Mesothelial cell of epicardium (in vitro differentiated cells): ENCODE measurements around the gene BLMH. TPM values are rescaled to one million over a fixed set of nuclear protein-coding genes. Genes with fewer than 3 reads are reported as not detected.
A peak's percentile ranks its signal among the peaks of the same experiment; 100 is the strongest.

Experiments used
- DNase-seq, 2 experiments: peaks; one replicate each; pipeline ENCODE4 v3.0.0; 2021; ENCODE audit warnings: low spot score in 2 of 2; ENCODE audit not compliant: unreplicated experiment in 2 of 2
- H3K27ac Mint-ChIP-seq: 2 replicates; pipeline ENCODE4 v1.8.0; 2021; ENCODE audit warnings: mixed read lengths
- H3K27me3 Mint-ChIP-seq: 2 replicates; pipeline ENCODE4 v1.8.0; 2021; ENCODE audit warnings: low read depth, mixed read lengths
- H3K36me3 Mint-ChIP-seq: 2 replicates; pipeline ENCODE4 v1.8.0; 2021; ENCODE audit warnings: mixed read lengths
- H3K4me1 Mint-ChIP-seq: 2 replicates; pipeline ENCODE4 v1.8.0; 2021; ENCODE audit warnings: mixed read lengths
- H3K4me3 Mint-ChIP-seq: 2 replicates; pipeline ENCODE4 v1.8.0; 2021; ENCODE audit warnings: mild to moderate bottlenecking, moderate library complexity, mixed read lengths
- H3K9me3 Mint-ChIP-seq: 2 replicates; pipeline ENCODE4 v1.8.0; 2021; ENCODE audit warnings: mixed read lengths
- total RNA-seq: library from RNA; stranded (reverse); gene quantifications from 3 replicates; pipeline ENCODE4 v1.2.1, GENCODE V29; 2021
- TF ChIP-seq, protein P1 (sequence below): fragments of 200-600 bp; sonication (generic); IDR thresholded peaks from one replicate; pipeline ENCODE4 v1.5.0; 2021; ENCODE audit warnings: antibody characterized with exemption; ENCODE audit not compliant: unreplicated experiment

Gene BLMH
- total RNA-seq, 1 donor from 2014 or later: 46.4 TPM

DNA sequence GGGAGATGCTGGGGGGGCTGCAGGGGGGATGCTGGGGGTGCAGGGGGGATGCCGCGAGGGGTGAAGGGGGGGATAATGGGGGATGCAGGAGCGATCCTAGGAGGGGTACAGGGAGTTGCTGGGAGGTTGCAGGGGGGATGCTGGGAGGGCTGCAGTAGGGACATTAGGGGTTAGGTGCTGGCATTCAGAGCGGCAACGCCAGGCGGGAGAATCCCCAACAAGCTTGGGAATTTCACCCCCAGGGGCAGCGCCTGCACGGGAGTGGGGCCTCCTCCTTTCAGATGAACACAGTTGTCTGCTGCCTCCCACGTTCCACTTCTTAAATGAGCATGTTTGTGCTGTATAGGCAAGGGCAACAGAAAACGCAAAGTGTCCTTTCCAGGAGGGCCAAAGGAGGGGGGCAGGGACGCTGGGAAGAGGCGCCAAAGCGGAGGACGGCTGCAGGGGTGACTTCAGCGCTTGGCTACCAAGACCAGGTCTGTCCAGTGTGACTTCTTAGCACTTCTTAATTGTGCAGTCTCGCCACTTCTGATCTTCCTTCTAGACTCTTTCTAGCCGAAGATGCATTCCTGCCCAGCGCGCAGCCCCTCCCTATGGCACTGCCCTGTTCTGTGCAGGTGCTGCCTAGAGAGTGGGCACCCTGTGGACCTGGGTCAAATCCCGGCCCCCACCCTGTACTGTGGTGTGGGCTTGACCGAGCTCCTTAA, 54.3 kb downstream of the BLMH start:
- Mint-ChIP-seq H3K4me1 (peaks cover 23% of the 10 kb centered on the region), H3K27ac (no peak overlapping the region), H3K27me3 (peaks cover 72% of the 10 kb centered on the region), H3K4me3 (no peak overlapping the region), H3K9me3 (peaks cover 6% of the 10 kb centered on the region), H3K36me3 (no peaks in the 10 kb centered on the region)
- no peak for DNase-seq
- TF ChIP-seq, protein P1, sequence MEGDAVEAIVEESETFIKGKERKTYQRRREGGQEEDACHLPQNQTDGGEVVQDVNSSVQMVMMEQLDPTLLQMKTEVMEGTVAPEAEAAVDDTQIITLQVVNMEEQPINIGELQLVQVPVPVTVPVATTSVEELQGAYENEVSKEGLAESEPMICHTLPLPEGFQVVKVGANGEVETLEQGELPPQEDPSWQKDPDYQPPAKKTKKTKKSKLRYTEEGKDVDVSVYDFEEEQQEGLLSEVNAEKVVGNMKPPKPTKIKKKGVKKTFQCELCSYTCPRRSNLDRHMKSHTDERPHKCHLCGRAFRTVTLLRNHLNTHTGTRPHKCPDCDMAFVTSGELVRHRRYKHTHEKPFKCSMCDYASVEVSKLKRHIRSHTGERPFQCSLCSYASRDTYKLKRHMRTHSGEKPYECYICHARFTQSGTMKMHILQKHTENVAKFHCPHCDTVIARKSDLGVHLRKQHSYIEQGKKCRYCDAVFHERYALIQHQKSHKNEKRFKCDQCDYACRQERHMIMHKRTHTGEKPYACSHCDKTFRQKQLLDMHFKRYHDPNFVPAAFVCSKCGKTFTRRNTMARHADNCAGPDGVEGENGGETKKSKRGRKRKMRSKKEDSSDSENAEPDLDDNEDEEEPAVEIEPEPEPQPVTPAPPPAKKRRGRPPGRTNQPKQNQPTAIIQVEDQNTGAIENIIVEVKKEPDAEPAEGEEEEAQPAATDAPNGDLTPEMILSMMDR: no peak

DNA sequence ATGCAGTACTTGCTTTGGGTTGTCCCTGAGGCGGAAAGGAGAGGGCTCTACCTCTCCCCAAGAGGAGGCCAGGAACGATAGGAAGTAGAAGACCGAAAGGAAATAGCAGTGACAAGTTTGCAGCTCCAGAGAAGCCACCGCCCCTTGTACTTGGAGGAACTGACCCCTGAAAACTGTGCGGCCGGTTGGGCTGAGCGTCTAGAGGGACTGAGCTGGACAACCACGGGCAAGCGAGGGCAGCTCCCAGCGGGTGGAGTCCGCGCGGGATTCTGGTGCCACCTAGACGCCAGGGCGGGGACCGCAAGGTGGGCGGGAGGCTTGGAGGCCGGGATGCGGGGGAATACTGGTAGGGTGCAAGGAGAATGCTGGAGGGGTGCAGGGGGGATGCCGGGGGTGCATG, 55.0 kb downstream of the BLMH start:
- TF ChIP-seq, protein P1: no peak
- Mint-ChIP-seq H3K9me3 (peaks cover 6% of the 10 kb centered on the region), H3K27ac (no peak overlapping the region), H3K4me1 (peaks cover 23% of the 10 kb centered on the region), H3K36me3 (no peaks in the 10 kb centered on the region), H3K4me3 (peak overlapping the region; percentile 29), H3K27me3 (peaks cover 79% of the 10 kb centered on the region)
- peak in 1 of 2 experiments; percentile 55 for DNase-seq

DNA sequence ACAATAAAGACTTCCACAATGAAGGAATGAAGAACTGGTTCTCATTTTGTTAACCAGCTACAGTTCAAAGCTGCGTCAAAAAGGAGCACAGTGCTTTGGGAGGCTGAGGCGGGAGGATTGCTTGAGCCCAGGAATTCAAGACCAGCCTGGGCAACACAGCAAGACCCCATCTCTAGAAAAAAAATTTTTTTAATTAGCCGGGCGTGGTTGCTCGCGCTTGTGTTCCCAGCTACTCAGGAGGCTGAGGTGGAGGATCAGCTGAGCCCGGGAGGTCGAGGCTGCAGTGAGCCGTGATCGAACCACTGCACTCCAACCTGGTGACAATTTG, 55.5 kb downstream of the BLMH start:
- peaks cover 23% of the 10 kb centered on the region for H3K4me1 Mint-ChIP-seq
- no peak for DNase-seq
- no peak overlapping the region for H3K27ac Mint-ChIP-seq
- peak overlapping the region; percentile 63 for H3K4me3 Mint-ChIP-seq
- H3K9me3 Mint-ChIP-seq: peaks cover 6% of the 10 kb centered on the region
- H3K36me3 Mint-ChIP-seq: no peaks in the 10 kb centered on the region
- TF ChIP-seq, protein P1: no peak
- peaks cover 82% of the 10 kb centered on the region for H3K27me3 Mint-ChIP-seq

DNA sequence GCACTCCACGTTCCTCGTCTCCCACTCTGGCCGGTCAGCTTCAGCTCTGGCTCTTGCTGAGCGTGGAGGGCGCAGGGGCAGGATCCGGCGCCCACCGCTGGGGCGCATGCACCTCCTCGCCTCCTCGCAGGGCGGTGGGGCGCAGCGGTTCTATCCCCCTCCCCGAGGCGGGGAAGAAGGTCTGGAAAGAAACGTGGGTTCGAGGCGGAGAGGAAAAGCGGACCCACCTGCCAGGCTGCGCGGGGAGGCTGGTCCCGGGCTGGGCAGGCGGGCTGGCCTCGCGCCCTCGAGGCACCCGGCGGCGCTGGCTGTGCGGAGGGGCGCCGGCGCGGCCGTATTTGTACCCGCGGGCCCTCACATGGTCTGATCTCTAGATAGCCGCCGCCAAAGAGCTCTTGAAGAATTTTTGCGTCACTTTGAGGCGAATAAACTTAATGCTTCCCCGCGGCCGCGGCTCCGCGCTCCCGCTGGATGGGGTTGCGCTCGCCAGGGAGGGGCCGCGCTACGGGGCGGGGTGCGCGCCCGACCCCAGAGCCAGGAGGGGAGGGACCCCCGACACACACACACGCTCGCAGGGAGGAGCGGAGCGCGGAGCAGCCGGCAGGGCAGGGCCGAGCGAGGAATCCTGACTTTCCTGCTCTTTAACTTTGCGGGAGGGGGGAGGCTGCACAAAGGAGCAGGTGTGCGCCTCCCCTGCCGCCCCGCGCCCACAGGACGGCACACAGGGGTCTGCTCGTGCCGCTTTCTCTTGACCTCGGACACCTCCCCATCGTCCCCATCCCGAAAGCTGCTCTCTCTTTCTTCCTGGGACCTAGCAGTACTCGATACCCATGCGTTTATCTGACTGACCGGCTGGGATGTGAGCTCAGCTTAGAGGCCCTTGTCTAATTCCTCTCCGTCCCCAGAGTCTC, 56.1 kb downstream of the BLMH start, which contains the start of gene SLC6A4:
TSS of gene SLC6A4 (minus strand) at position 312 of the 911 bp plus-strand sequence. CDS start 13,739 bp downstream, outside the sequence.
- peaks cover 23% of the 10 kb centered on the region for H3K4me1 Mint-ChIP-seq
- H3K27me3 Mint-ChIP-seq: peaks cover 86% of the 10 kb centered on the region
- H3K27ac Mint-ChIP-seq: no peak within 1 kb of the TSS
- no peak for DNase-seq
- peaks cover 6% of the 10 kb centered on the region for H3K9me3 Mint-ChIP-seq
- H3K4me3 Mint-ChIP-seq: peak within 1 kb of the TSS; percentile 63
- no peaks in the 10 kb centered on the region for H3K36me3 Mint-ChIP-seq
- TF ChIP-seq, protein P1: no peak

DNA sequence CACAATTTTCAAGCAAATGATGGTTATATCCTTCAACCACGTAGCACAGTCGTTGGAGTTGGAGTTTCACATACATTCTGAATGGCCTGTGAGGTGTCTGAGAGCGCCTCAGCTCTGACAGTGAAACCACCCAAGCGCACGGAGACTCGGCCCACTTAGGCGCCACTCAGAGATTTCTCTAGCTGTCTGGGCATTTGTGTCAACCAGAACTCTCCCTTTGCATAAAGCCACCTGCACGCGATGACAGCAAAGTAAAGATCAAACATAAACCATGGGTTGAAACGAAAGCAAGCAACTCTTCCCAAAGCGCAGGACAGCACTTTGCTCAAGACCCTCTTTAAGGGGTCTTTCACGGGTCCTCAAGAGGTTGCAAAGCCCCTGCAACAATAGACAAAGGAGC, 56.8 kb downstream of the BLMH start:
- Mint-ChIP-seq H3K9me3 (peaks cover 2% of the 10 kb centered on the region), H3K27ac (no peak overlapping the region), H3K36me3 (no peaks in the 10 kb centered on the region), H3K27me3 (peaks cover 88% of the 10 kb centered on the region), H3K4me1 (peaks cover 23% of the 10 kb centered on the region), H3K4me3 (peak overlapping the region; percentile 49)
- TF ChIP-seq, protein P1: no peak
- DNase-seq: no peak
